Activated naive CD8-positive, alpha-beta T cell treated with anti-CD3 and anti-CD28 coated beads, Interleukin-2, amount 50 U/mL, for 24 hours (primary cell): ENCODE data around the gene ERCC6L2.
A peak's percentile ranks its signal among the peaks of the same experiment; 100 is the strongest.

Source experiments
- ATAC-seq: fragments of 150-1000 bp; cut with Tn5 transposase; one replicate; pipeline ENCODE4 v1.10.0; 2021
- DNase-seq: peaks from one replicate; pipeline ENCODE4 v3.0.0; 2021
- H3K27ac Mint-ChIP-seq: one replicate; pipeline ENCODE4 v1.8.0; 2021; ENCODE audit warnings: mild to moderate bottlenecking, mixed read lengths
- H3K27me3 Mint-ChIP-seq: one replicate; pipeline ENCODE4 v1.8.0; 2021; ENCODE audit warnings: mixed read lengths
- H3K36me3 Mint-ChIP-seq: one replicate; pipeline ENCODE4 v1.8.0; 2021; ENCODE audit warnings: low read depth, mixed read lengths
- H3K4me1 Mint-ChIP-seq: one replicate; pipeline ENCODE4 v1.8.0; 2021; ENCODE audit warnings: mixed read lengths
- H3K4me3 Mint-ChIP-seq: one replicate; pipeline ENCODE4 v1.8.0; 2021; ENCODE audit warnings: mild to moderate bottlenecking, moderate library complexity, mixed read lengths
- H3K9me3 Mint-ChIP-seq: one replicate; pipeline ENCODE4 v1.8.0; 2021; ENCODE audit warnings: mixed read lengths

Gene ERCC6L2

DNA sequence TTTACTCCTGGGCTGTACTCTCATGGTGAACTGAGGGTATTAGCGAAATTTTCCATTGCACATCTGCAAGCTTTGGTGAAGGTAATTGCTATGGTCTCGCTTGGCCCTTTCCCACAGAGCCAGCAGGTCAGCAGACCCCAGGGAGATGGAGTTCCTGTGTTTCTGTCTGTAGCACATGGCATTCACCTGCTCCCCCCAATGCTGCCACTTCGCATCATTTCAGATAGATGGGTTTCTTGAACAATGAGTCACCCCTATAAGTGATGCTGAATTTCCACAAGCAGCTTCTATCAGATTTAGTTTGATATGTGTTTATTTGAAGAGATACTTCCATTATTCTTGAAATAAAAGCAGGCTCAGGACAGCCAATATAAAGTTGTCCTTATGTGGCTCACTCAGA lies 117.8 kb downstream of the ERCC6L2 start:
- Mint-ChIP-seq H3K27me3 (no peaks in the 10 kb centered on the region), H3K4me3 (no peak overlapping the region), H3K4me1 (peaks cover 34% of the 10 kb centered on the region), H3K36me3 (peaks cover 38% of the 10 kb centered on the region), H3K9me3 (no peaks in the 10 kb centered on the region), H3K27ac (peak overlapping the region; percentile 91)
- DNase-seq (no peak), ATAC-seq (peak; percentile 92)

DNA sequence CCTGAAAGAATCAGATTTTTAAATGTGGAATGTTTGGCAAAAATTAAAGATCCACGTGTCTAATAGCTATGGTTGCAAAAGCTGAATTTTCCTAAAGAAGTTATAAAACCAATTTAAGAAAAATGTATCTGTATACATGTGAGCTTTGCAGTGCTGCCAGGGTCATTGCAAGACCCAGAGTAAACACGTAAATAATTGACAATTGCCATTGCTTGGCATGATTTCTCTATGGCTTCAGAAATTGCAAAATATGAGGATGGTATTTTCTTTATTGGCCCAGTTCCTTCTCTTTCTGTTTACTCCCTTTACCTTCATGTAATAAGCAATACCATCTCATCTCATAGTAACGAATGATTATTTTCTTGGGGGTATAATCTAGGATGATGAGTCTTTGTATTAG lies 123.9 kb downstream of the ERCC6L2 start:
- ATAC-seq (no peak), DNase-seq (no peak)
- Mint-ChIP-seq H3K9me3 (peaks cover 14% of the 10 kb centered on the region), H3K4me1 (peaks cover 7% of the 10 kb centered on the region), H3K27me3 (no peaks in the 10 kb centered on the region), H3K4me3 (no peak overlapping the region), H3K27ac (no peak overlapping the region), H3K36me3 (peaks cover 50% of the 10 kb centered on the region)

DNA sequence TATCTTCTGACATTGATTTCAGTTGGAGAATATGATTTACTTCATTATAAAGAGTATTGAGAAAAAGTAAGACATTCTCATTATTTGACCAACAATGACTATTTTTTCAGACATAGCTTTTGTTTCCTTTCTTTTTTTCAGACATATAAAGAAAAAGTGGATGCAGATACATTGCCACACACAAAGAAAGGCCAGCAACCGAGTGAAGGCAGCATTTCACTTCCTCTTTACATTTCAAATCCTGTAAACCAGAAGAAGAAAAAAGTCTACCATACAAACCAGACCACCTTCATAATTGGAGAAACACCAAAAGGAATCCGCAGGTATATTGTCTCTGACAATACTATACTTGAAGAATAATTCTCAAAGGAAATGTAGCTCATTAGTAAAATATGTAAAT lies 128.9 kb downstream of the ERCC6L2 start:
- ATAC-seq = no peak
- no peak overlapping the region for H3K4me3 Mint-ChIP-seq

DNA sequence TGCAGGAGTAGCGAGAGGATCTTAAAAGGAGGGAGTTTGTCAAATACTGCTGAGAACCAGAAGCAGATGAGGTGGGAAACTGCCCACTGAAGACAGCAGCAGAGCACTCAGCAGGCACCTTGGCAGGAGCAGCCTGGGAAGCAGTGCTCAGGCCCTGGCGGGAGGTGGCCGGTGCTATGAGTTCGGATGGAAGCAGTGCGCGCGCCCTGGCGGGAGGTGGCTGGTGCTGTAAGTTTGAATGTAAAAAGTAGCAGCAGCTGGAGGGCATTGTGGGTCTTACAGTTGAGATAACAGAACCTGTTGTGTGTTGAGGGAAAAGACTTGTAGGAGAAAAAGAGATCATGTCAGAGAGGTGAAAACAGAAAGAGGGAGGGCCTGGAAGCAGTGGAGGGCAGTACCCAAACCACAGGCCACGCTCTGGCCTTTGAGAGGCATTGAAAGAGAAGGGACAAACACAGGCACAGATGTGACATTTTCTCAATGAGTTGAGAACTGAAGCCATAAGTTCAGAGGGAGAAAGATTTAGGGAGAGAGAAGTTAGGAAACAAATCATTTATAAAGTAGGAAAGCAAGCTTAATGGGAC lies 130.9 kb downstream of the ERCC6L2 start:
- peaks cover 14% of the 10 kb centered on the region for H3K9me3 Mint-ChIP-seq
- H3K4me1 Mint-ChIP-seq = peaks cover 5% of the 10 kb centered on the region
- H3K36me3 Mint-ChIP-seq = peaks cover 45% of the 10 kb centered on the region
- H3K27ac Mint-ChIP-seq = no peak overlapping the region
- ATAC-seq = no peak
- no peak for DNase-seq
- H3K4me3 Mint-ChIP-seq = no peak overlapping the region
- no peaks in the 10 kb centered on the region for H3K27me3 Mint-ChIP-seq

More for the DNA sequence above, 128.9 kb downstream of the ERCC6L2 start:
- peaks cover 38% of the 10 kb centered on the region for H3K36me3 Mint-ChIP-seq
- H3K4me1 Mint-ChIP-seq = no peaks in the 10 kb centered on the region
- H3K27ac Mint-ChIP-seq = no peak overlapping the region
- H3K27me3 Mint-ChIP-seq = no peaks in the 10 kb centered on the region
- H3K9me3 Mint-ChIP-seq = peaks cover 14% of the 10 kb centered on the region
- DNase-seq = no peak

DNA sequence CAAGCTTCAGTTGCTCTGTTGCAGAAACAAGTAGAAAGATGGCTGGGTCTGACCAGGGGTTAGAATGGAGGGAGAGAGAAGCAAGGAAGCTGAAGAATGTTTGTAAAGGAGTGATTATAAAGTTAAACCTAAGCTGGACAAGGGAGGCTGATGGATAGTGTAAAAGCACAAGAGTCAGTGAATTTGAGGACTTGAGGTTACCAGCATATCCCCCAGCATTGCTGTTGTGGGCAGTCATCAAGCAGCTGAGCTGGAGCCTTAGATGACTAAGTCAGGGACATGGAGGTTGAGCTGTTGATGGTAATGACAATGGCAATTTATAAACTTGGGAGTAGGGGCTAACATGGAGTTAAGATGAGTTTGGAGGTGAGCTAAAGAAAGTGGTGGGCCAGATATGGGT lies 131.5 kb downstream of the ERCC6L2 start:
- ATAC-seq = no peak
- no peaks in the 10 kb centered on the region for H3K27me3 Mint-ChIP-seq
- no peak overlapping the region for H3K4me3 Mint-ChIP-seq
- H3K4me1 Mint-ChIP-seq = peaks cover 9% of the 10 kb centered on the region
- peaks cover 14% of the 10 kb centered on the region for H3K9me3 Mint-ChIP-seq
- peaks cover 49% of the 10 kb centered on the region for H3K36me3 Mint-ChIP-seq
- H3K27ac Mint-ChIP-seq = no peak overlapping the region
- DNase-seq = no peak

DNA sequence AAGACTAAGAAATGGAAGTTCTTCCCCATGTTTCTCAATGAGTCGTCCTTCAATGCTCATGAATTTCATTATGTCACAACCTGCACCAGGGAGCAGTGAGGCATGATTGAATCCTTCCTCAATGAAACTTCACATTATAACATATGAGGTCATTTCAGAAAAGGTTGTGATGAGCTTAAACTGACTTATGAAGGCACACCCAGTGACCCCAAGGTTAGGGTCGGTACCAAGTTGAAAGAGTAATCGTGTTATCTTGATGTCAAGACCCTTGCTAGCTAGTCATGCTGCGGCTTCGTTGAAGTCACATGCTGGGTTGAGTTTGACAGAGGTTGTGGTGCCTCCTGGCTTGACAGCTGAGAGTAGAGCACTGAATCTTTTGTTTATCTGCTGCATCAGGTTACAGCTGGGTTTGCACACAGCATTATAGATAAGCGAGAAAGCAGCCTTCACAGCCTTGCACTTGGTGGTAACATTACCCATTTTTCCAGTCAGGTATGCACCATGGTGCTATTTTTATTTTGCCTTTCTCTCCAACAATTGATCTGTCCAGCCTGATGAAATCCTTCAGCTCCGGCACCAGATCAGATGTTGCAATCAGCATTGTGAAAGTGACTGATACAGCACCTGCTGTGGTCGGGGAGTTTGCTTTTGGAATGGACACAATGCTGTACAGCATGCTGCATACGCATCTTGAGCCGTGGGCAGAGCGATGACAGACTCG lies 133.2 kb downstream of the ERCC6L2 start:
- Mint-ChIP-seq H3K4me3 (no peak overlapping the region), H3K27me3 (no peaks in the 10 kb centered on the region), H3K4me1 (peaks cover 22% of the 10 kb centered on the region), H3K36me3 (peaks cover 44% of the 10 kb centered on the region), H3K27ac (peak overlapping the region; percentile 81), H3K9me3 (no peaks in the 10 kb centered on the region)
- DNase-seq (no peak), ATAC-seq (peak; percentile 47)

DNA sequence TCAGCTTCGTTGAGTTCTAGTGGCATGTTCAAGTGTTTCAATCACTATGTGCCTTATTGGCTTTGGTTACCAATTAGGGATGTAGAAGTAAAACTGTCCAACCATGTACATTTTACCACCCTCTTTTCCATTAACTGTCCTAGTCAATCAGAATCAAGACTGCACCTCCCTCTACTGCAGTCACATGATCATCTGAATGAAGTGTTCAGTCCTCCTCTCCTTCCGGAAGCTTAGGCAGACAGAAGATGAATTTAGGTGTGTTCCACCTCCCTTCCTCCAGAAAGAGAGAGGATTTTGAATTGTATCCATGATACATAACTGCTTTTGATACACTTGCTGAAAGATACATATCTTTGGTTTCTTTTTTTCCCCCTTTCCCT lies 133.7 kb downstream of the ERCC6L2 start:
- H3K27ac Mint-ChIP-seq = peak overlapping the region; percentile 81
- no peak overlapping the region for H3K4me3 Mint-ChIP-seq
- no peaks in the 10 kb centered on the region for H3K9me3 Mint-ChIP-seq
- ATAC-seq (no peak), DNase-seq (no peak)
- H3K4me1 Mint-ChIP-seq = peaks cover 27% of the 10 kb centered on the region
- H3K36me3 Mint-ChIP-seq = peaks cover 47% of the 10 kb centered on the region
- H3K27me3 Mint-ChIP-seq = no peaks in the 10 kb centered on the region

DNA sequence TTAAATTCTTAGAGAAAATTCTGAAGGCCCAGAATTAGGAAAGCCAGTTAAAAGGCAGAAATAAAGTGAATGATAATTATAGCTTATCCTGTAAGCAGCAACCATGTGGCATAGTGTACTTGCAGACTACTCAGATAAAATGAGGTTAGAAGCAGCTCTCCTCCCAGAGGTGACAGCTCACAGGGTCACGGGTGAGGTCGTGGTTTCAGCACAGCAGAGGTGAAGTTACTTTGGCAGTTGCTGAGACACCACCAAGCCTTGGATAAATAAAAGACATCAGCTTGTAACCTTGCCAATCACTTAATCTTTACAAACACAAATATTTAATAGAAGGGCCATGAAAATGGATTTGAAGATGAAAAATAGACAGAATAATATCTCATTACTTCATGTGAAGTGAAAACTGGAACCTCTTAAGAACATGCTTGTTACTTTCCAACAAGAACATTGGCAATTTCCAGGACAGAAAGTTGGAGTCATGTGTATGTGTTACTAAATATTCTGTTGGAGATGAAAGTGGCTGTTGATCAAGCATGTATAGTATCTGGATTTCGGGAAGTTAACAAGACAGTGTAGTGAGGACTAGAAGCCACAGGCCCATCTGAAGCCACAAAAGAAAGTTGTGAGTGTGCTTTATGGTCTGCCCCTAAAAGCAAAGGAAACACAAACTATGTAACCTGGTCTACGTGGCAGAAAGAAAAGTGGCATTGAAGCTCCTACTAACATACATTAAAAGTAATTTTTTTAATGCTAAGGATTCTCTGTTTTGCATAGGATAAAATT lies 134.4 kb downstream of the ERCC6L2 start:
- peak overlapping the region; percentile 81 for H3K27ac Mint-ChIP-seq
- peak; percentile 81 for ATAC-seq
- H3K4me3 Mint-ChIP-seq = peak overlapping the region; percentile 55
- H3K4me1 Mint-ChIP-seq = peaks cover 33% of the 10 kb centered on the region
- no peaks in the 10 kb centered on the region for H3K27me3 Mint-ChIP-seq
- H3K36me3 Mint-ChIP-seq = peaks cover 47% of the 10 kb centered on the region
- H3K9me3 Mint-ChIP-seq = no peaks in the 10 kb centered on the region
- peak; percentile 57 for DNase-seq

DNA sequence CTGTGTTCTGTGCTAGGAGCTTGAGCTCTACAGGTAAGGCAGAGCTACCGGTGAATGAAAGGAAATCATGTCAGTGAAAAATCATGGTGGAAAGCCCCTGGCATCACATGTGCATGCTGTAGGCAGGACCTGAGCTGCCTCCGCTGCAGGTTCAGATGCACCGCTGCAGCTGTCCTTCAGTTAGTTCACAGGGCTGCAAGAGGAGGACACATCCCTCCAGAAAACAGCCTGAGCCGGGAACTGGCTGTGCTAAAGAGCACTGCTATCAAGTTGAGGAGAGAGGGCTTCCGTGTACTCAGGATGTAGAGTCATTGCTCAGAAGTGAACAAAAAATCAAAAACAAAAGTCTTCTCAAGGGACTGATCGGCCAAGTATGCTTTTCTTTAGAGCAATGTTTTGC lies 138.6 kb downstream of the ERCC6L2 start:
- Mint-ChIP-seq H3K27ac (peak overlapping the region; percentile 92), H3K27me3 (no peaks in the 10 kb centered on the region), H3K9me3 (no peaks in the 10 kb centered on the region), H3K36me3 (peaks cover 46% of the 10 kb centered on the region), H3K4me3 (peak overlapping the region; percentile 66), H3K4me1 (peaks cover 74% of the 10 kb centered on the region)
- ATAC-seq = peak; percentile 12
- DNase-seq = peak; percentile 43

DNA sequence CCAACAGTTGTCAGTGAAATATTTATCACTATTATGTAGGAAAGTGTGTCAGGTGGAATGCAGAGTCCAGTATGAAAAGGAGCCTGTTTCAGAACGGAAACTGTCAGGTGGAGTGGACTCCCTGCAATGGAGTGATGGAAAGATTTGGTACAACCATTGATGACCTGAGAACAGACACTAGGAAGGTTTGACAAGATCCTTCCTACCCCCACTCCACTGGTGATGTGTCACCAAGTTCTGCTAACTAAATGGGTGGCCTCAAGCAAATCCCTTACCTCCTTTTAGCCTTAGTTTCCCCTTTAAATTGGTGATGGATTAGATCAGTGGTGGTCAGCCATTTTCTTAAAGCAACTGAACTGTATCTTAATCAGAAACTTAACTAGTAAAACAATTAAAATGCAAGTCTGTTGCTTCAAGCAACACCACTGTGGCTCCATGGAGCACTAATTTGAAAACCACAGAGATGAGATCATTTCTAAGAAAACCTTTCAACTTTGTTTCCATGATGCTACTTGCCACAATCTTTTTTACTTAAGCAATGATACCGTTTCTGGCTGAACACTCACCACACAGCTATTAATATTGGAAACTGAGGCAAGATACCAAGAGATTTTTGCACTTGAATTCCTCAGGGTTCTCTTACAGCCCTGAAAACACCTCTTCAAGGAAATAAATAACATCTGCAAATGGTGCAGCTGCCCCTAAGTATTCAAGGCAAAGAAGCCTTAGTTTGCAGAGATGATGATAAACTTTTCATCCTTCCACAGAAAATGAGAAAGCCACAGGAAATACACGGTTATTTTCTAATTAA lies 140.6 kb downstream of the ERCC6L2 start:
- DNase-seq (peak; percentile 45), ATAC-seq (peak; percentile 81)
- Mint-ChIP-seq H3K36me3 (peaks cover 38% of the 10 kb centered on the region), H3K4me1 (peaks cover 90% of the 10 kb centered on the region), H3K27me3 (no peaks in the 10 kb centered on the region), H3K9me3 (no peaks in the 10 kb centered on the region), H3K27ac (peak overlapping the region; percentile 100), H3K4me3 (peak overlapping the region; percentile 52)
